NCI-H748 treated with DMSO at 0.1 percent for 48 hours (cell line): ENCODE results near the gene CCDC91.
"Not testable (repeated sequence)": the region's sequence is repeated elsewhere in the genome, so short reads cannot be mapped to it uniquely, and the experiment has no call there.

ENCODE experiments used
- DNase-seq: peaks from one replicate; lab custom pipeline; 2025; lab: John Stamatoyannopoulos, UW

The CCDC91 gene

DNA sequence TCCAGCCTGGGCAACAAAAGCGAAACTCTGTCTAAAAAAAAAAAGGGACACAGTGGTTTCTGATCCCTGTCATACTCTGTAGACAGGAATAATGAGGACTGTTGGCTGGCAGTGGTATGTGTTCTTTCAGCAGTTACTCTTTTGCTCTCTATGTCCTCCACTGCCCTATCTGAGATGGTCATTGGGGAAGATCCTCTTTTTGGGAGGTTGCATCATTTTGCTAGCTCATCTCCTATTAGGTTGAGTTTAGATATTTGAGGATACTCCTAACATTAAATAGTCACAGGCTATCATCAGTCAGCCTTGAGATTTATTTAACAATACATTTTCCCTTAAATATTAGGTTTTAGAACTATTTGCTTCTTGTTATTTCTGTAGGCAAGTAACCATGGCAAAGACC is 5.9 kb upstream of the CCDC91 start:
- DNase-seq, result no peak

GRCh38 chr12:28186500-28186899 is 3.8 kb upstream of the CCDC91 start:
- DNase-seq, result no peak

- no peak for DNase-seq
Measured at GRCh38 chr12:28189784-28190320, 404 bp upstream of the CCDC91 start.

GRCh38 chr12:28191051-28192048 is 1.1 kb downstream of the CCDC91 start:
- no peak for DNase-seq

- DNase-seq, result no peak
Measured at GRCh38 chr12:28192125-28192524, 1.9 kb downstream of the CCDC91 start.

- DNase-seq, result not testable (repeated sequence)
Measured at GRCh38 chr12:28194621-28195020, 4.4 kb downstream of the CCDC91 start.

DNA sequence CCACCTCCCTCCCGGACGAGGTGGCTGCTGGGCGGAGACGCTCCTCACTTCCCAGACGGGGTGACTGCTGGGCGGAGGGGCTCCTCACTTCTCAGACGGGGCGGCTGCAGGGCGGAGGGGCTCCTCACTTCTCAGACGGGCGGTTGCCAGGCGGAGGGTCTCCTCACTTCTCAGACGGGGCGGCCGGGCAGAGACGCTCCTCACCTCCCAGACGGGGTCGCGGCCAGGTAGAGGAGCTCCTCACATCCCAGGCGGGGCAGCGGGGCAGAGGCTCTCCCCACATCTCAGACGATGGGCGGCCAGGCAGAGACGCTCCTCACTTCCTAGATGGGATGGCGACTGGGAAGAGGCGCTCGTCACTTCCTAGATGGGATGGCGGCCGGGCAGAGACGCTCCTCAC is 10.9 kb downstream of the CCDC91 start:
- not testable (repeated sequence) for DNase-seq

DNA sequence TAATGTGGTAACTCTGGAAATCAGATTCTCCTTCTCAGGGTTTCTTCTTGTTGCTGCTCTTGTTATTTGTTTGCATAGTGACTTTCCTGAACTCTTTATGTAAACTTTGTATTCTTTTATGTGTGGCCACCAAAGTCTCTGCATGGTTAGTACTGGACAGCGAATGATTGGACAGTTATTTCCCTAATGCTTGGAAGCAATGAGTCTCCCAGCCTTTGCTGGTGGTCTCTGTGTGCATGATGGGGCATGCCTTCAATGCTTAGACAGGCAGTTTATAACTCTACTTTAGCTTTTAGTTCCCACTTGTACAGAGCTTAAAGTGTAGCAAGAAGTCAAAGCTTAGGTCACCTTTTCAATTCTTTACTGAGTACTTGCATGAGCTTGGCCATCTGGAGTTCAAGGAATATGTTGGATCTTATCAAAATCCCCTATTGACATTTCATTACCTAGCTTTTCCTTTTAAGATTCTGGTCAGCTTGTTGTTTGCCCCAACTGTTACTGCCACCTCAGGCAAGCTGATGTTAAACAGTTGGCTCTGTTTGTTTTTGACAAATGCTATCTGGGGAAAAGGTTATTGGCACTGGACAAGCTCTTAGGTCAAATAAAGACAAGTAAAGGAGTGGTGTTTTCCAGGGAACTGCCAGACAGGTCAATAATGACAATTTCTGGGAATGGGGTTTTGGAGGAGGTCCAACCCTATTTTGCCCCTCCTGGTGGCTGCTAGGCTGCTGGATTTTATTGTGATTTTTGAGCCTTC is 12.3 kb downstream of the CCDC91 start:
- no peak for DNase-seq

DNA sequence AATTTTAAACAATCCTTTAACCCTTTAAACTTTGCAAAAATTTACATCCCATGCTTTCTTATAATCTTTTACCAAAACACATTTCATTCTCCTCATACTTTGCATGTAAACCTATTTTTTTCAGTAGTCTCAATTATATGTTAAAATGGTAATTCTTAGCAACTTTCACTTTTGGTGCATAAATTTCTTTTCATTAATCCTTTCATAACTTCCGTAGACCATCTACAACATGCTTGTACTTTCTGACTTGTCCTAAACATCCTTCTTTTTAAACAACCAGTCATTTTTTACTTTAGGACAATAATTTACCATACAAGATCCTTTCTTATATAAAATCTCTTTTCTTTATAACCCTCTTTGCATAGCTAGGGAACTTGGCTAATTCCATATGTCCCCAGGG is 19.5 kb downstream of the CCDC91 start:
- DNase-seq, result no peak

DNA sequence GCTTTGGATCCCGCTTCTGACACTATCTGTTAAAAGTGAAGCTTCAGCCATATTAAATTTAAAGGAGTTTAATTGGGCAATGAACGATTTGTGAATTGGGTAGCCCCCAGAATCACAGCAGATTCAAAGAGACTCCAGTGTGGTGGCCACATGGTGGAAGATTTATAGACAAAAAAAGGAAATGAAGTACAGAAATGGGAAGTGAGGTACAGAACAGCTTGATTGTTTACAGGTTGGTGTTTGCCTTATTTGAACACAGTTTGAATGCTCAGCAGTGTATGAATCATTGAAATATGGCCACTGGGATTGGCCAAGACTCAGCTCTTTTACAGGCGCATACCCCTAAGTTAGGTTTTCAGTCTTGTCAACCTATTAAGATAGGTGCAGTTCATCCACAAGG is 21.9 kb downstream of the CCDC91 start:
- DNase-seq, result no peak

- no peak for DNase-seq
Measured at GRCh38 chr12:28215021-28215420, 24.8 kb downstream of the CCDC91 start.

DNA sequence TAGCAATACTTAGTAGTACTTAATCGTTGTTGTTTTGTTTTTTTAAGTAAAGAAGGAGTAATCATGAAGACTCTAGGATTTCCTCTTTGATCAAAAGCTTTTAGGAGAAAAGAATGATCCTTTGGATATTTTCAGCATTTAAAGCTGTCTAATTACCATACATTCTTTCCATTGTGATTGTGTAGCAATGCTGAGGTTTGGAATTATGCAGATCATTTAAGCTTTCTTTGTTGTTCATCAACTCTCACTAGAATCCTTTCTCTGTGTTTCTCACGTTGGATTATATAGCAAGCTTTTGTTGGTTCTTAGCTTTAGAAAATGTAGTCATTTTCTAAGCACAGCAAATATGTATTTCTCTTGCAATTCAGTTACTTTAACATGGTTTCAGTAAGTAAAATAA is 25.8 kb downstream of the CCDC91 start:
- DNase-seq, result no peak

DNA sequence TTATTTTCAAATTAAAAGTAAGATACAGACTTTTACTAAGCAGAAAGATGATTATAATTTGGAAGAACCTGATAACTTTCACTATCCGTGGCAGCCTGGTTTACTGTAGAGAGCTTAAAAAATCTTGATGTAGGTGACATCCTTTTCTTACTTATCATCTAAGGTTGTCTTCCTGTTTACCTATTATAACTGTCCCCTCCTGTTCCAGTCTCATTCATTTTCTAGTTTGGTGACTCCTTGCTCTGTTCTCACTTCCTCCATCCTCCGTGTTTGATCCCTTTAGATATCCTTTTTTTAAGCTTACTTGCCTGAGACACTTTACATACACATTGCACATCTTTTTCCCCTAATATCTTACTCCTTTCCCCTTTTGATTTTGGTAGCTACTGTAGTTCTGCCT is 27.5 kb downstream of the CCDC91 start:
- no peak for DNase-seq

DNA sequence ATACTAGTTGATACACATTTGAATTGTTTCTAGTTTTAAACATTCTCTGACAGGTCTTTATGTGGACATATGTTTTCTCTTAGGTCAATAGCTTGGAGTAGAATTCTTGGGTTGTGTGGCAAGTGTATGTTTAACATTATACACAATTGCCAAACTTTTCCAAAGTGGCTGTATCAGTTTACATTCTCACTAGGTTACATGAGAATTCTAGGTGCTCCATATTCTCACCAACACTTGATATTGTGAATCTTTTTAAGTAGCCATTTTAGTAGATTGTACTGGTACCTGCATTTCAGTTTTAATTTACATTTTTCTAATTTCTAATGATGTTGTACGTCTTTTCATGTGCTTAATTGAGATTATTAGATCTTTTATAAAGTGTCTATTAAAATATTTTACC is 28.6 kb downstream of the CCDC91 start:
- DNase-seq, result no peak

DNA sequence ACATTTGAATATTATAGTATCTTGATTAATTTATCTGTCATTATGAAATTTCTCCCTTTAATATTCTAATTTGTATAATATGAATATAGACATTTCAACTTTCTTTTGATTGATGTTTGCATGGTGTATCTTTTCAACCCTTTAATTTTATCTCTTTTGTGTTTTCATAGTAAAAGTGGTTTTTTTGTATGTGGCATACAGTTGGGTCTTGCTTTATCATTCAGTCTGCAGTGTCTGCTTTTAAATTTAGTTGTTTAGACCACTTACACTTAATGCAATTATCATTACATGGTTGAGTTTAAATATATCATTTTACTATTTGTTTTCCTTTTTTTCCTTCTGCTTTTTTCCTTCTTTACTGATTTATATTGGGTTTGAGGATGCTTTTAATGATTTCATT is 29.6 kb downstream of the CCDC91 start:
- DNase-seq, result no peak

DNA sequence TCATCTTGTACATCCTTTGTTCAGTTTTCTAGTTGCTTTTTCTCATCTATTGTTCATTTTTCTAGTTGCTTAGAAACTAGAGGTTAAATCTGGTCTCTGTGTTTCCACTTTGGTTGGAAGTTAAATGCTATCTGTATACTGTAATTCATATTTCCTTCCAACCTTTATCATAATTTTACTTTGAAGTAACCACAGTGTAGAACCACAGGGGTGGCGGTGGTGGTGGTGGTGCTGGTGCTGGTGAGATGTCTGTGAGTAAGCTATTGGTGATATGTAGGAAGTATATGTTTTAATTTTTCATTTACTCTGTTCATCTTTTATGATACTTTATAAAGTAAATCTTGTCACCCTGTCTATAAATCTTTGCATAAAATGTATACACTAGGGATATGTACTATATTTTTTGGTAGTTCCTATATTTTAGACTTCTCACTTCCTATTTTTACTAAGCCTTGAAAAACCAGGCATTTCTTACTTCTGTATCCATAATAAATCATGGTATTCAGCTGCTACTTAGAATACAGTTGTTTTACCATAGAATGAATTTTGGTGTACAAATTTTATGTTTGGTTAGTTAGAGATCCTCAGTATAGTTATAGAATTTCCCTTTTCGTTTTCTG is 31.9 kb downstream of the CCDC91 start:
- DNase-seq, result no peak

DNA sequence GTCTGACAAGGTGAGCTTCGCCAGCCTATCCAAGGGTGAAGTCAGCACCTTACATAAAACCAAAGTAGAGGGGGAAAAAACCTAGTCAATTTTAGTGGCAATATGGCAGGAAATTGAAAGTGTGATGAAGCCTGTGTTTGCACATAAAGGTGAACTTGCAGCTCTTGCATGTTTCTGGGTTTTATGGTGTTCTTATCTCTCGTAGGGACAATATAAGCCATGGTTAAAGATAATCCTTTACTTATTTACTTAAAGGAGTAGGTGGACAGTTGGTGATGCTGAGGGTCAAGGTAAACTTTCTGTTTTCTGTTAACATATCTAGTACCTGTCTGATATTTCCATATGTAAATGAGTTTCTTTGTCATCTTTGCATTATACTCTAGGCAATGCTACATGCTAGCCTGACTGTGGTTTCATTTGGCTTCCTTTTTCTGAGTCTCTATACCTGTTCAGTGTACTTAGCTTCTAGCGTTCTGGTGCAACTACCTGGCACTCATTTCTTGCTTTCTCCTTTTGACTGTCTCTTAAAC is 32.8 kb downstream of the CCDC91 start:
- DNase-seq, result no peak

GRCh38 chr12:28223858-28224257 is 33.6 kb downstream of the CCDC91 start:
- DNase-seq, result no peak

GRCh38 chr12:28226705-28227104 is 36.4 kb downstream of the CCDC91 start:
- no peak for DNase-seq

- no peak for DNase-seq
Measured at GRCh38 chr12:28227251-28227650, 37.0 kb downstream of the CCDC91 start.

- DNase-seq, result no peak
Measured at GRCh38 chr12:28231248-28231647, 41.0 kb downstream of the CCDC91 start.
